ENCODE data around the gene NUAK1.
"Not testable (repeated sequence)": the region's sequence is repeated elsewhere in the genome, so short reads cannot be mapped to it uniquely, and the experiment has no call there.

Gene NUAK1

DNA sequence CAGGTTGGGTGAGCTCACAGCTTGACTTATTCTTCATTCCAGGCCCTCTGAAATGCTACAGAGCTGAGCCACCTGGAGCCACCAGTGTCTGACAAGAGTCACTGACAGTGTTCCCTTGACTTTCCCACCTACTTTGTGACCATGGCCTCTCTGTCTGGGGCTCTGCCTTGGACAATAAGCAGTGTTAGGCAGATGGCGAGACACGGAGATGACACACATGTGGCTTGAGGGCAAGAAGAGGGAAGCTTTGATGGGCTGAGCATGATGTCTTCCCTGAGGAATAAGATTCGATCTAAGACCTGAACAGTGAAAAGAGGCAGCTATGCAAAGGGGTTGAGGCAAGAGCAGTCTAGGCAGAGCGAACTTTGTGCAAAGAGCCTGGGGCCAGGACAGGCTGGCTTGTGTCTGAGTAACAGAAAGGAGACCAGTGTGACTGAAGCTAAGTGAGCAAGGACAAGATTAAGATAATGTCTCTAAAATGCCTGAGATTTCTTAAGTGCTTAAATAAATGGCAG, 105.5 kb downstream of the NUAK1 start:
- no peak for DNase-seq (ENCODE audit: low read depth in 2 of 2)

DNA sequence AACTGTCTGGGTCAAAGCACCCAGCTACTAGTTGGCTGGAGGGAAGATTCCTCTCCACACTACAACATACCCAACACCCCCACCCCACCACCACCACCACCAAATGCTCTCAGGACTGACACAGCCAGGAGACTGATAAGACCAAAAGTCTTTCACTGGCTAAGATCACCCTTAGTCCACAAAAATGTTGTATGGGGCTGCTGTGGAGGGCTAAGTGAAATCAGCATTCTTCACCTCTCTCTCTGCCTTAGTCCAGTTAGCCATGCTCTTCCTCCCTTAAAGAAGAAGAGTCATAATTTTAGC, 106.2 kb downstream of the NUAK1 start:
- DNase-seq (ENCODE audit: low read depth in 2 of 2), result no peak

DNA sequence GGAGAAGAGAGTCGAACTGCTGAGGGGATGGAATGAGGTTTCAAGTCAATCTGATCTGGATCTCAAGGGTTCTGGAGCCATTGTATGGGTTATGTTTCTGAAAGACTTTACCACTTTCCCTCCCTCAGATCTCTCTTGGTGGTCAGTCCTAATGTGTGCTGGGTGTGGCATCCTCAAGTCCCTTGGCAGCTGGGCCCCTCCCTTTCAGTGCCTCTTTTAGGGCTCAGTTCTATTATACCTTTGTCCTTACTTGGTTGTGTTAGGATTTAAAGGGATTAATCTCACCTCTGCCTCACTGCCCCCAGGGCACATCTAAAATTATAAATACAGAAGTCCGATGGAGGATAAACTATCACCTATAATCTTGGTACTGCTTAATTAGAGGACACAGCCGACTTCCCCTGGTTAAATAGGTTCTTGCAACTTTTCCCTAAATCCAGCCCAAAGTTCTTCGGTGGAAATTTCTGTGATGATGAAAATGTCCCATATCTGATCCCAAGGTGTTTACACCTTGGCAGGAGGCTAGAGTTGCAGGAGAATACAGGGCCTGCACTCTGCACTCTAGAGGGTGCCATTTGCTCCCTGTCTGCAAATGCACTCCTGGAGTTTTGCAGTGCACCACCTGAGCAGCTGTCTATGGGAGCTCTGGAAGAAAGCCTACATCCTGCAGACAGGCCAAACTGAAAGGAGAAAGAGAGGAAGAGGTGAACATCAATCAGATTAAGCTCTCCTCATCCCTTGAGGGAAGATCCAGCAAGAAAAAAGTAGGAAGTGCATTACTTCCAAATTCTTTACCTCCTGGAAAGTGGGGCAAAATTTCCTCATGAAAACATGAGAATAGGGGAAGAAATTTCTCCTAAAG, 106.8 kb downstream of the NUAK1 start:
- no peak for DNase-seq (ENCODE audit: low read depth in 2 of 2)

DNA sequence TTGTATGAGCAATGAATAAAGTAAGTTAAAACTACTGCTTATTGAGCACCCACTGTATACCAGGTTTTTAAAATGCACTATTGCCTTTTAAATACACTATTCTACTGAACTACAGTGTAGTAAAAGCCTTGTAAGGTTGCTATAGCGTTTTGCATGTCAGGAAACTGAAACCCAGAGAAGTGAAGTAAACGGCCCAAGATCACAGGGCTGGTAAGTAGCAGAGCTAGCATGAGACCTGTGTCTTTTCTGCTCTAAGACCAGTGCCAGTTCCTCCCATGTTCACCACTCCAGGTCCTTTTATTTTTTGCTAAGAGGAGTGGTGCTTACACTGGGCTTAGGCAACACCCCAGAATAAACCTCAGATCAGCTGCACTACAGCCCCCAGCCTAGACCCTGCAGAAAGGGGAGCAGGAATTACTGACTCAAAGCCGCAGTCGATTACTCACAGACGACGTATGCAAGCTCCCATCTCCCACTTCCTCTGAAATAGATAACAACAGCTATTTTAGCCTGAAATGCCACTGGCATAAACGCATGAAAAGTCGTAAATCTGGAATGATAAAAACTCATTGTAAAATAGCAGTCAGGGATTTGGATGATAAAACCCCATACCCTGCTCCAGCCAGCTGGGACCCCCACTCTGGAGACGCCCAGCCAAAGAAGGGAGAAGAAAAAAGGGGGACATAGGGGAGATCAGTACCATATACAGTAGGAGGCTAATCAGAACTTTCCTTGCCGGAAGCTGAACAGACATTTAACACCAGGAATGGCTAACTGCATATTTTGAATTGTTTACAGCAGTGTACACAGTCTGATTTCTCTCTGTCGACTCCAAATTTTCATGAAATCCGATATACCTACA, 108.3 kb downstream of the NUAK1 start:
- no peak for DNase-seq (ENCODE audit: low read depth in 2 of 2)

DNA sequence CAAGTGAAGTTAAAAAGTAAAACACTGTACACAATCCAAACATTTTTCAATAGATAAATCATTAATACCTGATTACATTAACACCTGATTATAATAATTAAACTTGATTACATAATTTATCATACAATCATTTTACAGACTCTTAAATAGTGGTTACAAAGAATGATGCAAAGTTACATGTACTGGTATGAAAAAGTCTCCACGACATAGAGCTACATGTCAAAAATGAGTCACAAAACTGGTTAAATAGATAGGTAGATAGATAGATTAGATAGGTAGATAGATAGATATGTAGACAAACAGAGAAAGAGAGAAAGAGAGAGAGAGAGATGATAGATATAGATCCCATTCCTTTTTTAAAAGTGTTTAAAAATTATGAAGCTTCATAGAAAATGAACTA, 109.2 kb downstream of the NUAK1 start:
- no peak for DNase-seq (ENCODE audit: low read depth in 2 of 2)

DNA sequence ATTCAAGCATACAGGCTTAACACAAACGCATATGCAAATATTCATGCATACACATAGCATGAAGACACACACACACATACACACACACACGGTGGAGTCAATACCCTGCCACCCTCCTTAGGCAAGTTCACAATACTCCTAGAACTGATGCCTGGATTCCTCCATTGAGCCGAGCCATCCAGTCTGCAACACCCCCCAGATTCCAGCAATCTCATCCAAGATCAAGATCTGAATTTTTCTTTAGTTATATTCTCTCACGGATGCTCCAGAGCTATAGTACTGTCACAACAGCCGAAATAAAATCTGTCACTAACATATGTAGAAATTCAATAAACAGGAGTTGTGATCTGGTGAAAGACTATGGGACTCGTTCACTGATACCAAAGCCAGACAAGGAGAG, 110.8 kb downstream of the NUAK1 start:
- no peak for DNase-seq (ENCODE audit: low read depth in 2 of 2)

DNA sequence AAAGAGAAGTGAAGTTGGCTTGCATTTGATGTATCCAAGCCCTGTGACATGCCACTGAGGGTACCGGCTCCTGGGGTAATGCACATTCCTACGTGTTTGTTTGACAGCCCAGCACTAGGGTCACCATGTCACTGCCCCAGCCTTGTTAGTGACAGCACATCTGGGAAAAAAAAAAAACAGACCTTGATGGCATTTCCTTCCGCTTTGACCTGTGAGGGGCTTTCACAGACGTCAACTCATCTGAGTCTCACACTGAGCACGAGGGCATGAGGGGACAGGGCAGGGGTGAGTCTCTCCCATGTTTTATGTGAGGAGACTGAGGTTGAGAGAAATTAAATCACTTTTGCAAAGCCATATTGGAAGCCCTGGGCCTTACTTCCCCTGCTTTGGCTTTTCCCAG, 111.5 kb downstream of the NUAK1 start:
- no peak for DNase-seq (ENCODE audit: low read depth in 2 of 2)

DNA sequence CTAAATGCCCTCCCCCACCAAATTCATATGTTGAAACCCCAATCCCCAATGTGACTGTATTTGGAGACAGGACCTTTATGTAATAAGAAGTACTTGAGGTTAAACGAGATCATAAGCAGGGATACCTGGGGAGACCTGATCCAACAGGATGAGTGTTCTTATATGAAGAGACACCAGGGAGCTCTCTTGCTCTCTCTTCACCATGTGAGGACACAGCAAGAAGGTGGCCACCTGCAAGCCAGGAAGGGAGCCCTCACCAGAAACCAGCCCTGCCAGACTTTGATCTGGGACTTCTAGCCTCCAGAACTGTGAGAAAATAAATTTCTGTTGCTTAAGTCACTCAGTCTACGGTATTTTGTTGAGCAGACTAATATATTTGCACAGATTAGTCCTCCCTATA, 113.6 kb downstream of the NUAK1 start:
- DNase-seq (ENCODE audit: low read depth in 2 of 2), result no peak

DNA sequence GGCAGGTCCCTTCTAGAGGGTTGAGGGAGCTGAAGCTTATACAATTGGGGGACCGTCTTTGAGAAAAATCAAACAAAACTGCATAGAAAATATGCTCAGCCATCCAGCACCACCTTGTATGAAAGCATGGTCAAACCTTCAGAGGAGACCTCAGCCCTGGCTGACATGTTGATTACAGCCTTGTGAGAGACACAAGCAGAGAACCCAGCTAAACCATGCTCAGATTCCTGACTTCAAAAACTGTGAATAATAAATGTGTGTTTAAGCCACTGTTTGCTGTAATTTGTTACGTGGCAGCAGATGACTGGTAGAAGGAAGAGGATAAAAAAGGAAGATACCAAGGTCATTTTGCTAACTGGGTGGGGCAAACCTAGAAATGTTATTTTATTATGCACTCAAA, 115.7 kb downstream of the NUAK1 start:
- no peak for DNase-seq (ENCODE audit: low read depth in 2 of 2)

DNA sequence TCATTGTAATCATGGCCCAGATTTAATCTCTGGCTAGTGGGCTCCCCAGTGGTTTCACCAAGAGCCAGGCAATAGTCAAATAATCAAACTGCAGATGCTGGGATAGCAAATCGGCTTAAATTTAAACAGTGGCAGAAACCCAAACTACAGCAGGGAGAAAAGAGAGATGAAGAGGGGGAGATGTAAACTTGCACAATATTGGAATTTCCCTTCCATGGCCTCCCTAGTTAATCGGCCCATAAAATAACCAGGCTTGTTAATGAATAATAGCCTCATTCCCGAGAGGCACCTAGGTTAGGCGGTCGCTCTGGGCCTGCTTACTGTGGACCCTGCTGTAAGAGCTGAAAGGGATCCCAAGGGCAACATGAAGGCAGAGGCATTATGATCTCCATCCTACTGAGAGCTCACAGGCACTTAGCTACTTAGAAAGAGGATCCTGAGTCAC, 116.2 kb downstream of the NUAK1 start:
- DNase-seq (ENCODE audit: low read depth in 2 of 2), result no peak

DNA sequence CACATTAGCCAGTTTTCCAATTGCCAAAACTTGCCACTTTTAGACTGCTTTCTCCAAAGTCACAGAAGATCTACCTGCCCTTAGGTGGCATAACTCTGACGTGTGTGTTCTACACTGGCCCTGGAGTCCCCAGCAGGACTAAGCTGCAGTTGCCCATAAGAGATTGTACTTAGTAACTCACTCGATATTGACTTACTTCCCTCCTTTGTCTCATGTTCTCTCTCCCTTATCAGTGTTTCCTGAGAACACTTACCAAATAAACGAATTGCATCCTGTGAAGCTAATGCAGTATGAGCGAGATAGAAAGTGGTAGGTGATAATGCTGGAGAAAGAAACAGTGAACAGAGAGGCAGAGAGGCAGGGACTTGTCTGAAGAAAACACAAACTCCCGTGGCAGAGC, 117.2 kb downstream of the NUAK1 start:
- DNase-seq (ENCODE audit: low read depth in 2 of 2), result no peak

DNA sequence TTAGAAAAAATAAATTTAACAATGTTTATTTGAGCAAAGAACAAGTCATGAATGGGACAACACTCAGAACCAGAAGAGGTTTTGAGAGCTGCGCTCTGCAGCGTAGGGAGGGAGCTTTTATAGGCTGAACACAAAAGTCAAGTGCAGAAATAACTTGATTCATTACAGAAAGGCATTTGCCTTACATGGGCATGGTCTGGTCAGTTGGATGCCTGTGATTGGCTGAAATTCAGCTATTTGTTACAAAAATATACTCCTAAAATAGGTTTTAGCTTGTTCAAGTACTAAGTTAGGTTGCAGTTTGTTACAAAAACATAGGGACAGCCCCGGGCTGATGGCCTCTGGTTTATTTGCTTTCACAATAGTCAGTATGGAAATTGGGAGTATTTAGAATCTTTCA, 118.0 kb downstream of the NUAK1 start:
- no peak for DNase-seq (ENCODE audit: low read depth in 2 of 2)

DNA sequence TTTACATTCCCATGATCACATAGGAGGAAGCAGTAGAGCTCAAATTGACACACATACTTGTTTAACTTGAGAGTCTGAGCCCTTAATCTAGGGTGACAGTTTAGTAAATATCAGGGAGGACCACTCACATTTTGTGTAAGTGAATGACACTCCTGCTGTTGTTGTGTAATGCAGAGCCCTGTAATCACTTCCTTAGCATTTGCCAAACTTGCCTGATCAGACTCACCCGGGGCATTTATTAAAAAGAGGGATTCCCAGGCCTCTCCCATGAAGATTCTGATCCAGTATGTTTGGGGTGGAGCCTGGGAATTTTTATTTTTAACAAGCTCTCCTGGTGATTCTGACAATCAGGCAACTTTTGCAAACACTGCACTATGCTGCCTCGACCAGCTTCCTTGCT, 119.6 kb downstream of the NUAK1 start:
- DNase-seq (ENCODE audit: low read depth in 2 of 2), result no peak

DNA sequence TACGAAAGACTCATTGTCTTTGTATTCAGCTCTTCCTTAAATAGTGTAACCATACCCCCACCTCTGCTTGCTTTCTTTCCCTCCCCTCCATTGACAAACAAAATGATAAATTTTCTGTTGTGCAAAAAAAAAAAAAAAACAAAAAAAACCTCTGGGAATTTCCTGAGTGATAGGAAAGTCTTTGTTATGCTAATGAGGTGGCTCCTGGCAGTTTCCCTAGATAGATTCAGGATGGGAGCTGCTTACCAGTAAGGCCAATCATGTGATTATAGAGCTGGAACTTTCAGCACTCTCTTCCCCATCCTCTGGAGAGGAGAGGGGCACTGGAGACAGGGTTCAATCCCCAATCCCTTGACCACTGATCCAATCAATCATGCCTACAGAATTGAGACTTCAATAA, 120.5 kb downstream of the NUAK1 start:
- DNase-seq (ENCODE audit: low read depth in 2 of 2), result no peak

DNA sequence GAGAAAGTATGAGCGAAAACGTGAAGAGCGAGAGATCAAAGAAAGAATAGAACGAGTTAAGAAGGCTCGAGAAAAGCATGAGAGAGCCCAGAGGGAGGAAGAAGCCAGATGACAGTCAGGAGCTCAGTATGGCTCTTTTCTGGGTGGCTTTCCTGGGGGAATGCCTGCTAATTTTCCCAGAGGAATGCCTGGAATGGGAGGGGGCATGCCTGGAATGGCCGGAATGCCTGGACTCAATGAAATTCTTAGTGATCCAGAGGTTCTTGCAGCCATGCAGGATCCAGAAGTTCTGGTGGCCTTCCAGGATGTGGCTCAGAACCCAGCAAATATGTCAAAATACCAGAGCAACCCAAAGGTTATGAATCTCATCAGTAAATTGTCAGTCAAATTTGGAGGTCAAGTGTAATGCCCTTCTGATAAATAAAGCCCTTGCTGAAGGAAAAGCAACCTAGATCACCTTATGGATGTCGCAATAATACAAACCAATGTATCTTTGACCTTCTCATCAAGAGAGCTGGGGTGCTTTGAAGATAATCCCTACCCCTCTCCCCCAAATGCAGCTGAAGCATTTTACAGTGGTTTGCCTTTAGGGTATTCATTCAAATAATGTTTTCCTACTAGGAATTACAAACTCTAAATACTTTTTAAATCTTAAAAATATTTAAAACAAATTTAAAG, 122.0 kb downstream of the NUAK1 start:
- DNase-seq (ENCODE audit: low read depth in 2 of 2), result not testable (repeated sequence)

DNA sequence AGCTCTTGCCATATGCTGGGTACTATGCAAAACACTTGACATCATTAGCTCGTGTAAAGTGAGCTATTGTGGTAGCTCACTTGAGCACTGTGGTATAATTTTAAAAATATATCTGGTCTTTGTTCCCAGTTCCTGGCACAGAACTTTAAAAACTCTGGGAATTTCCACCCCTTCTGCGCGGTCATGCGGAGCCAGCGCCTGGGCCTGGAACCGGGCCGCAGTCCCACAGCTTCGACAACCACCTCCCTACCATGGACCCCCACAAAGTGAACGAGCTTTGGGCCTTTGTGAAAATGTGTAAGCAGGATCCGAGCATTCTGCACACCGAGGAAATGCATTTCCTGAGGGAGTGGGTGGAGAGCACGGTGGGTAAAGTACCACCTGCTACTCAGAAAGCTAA, 123.1 kb downstream of the NUAK1 start:
- no peak for DNase-seq (ENCODE audit: low read depth in 2 of 2)

DNA sequence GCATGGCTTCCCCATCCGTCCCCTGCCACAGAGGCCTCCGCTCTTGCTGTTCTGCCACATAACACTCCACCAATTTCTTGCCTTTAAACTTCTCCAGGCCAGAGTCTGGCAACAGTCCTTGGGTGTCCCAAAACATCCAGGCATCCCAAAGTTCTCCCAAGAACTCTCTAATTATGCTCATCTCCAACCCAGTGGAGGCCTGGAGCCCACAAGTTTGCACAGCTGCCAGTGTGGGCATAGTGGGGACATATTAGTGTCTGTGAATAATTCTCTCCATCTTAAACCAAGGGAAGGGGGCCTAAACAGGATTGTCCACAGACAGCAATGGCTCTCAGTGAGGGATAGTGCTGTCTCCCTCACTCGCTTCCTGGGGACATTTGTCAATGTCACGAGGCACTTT, 124.8 kb downstream of the NUAK1 start:
- no peak for DNase-seq (ENCODE audit: low read depth in 2 of 2)

All from stimulated activated CD4-positive, alpha-beta T cell treated with anti-CD3 and anti-CD28 coated beads, Interleukin-1b, Interleukin-23, amount 100 ng/mL, for 4 hours (primary cell).